Measurements from ENCODE around the gene SLC12A6. TPM values are rescaled to one million over a fixed set of nuclear protein-coding genes. Genes with fewer than 3 reads are reported as not detected.

Gene SLC12A6
- total RNA-seq, 1 donor from 2014 or later = 20.4 TPM

GRCh38 chr15:34335176-34336032 is 2.2 kb downstream of the SLC12A6 start:
- no peaks in the 10 kb centered on the region for H3K27me3 ChIP-seq (ENCODE audit: control insufficient read depth in 3 of 3, insufficient read depth in 3 of 3, low read length in 3 of 3)
- H3K9me3 ChIP-seq (ENCODE audit: control insufficient read depth in 3 of 3, low read length in 3 of 3) = no peaks in the 10 kb centered on the region
- peaks cover 0 to 7% (median 6%) of the 10 kb centered on the region in 3 donors for H3K36me3 ChIP-seq (ENCODE audit: control insufficient read depth in 3 of 3, insufficient read depth in 3 of 3, low read length in 3 of 3)
- peaks cover 19 to 36% (median 22%) of the 10 kb centered on the region in 3 donors for H3K4me1 ChIP-seq (ENCODE audit: control insufficient read depth in 3 of 3, insufficient read depth in 3 of 3, low read length in 3 of 3)
- peak overlapping the region; percentile 94 for H3K27ac ChIP-seq (ENCODE audit: low read depth, low read length)
- H3K4me3 ChIP-seq (ENCODE audit: low read length in 3 of 3) = peak overlapping the region; percentile 1 to 97 (median 90)
- peak overlapping the region in 1 of 3 donors; percentile 25 for H3K9ac ChIP-seq (ENCODE audit: low read depth in 1 of 3, low read length in 3 of 3)

GRCh38 chr15:34334672-34335071 is 2.9 kb downstream of the SLC12A6 start:
- H3K4me1 ChIP-seq (ENCODE audit: control insufficient read depth in 3 of 3, insufficient read depth in 3 of 3, low read length in 3 of 3) = peaks cover 19 to 36% (median 22%) of the 10 kb centered on the region in 3 donors
- H3K27ac ChIP-seq (ENCODE audit: low read depth, low read length) = no peak overlapping the region
- peaks cover 0 to 4% (median 2%) of the 10 kb centered on the region in 3 donors for H3K36me3 ChIP-seq (ENCODE audit: control insufficient read depth in 3 of 3, insufficient read depth in 3 of 3, low read length in 3 of 3)
- no peaks in the 10 kb centered on the region for H3K9me3 ChIP-seq (ENCODE audit: control insufficient read depth in 3 of 3, low read length in 3 of 3)
- H3K9ac ChIP-seq (ENCODE audit: low read depth in 1 of 3, low read length in 3 of 3) = peak overlapping the region in 2 of 3 donors; percentile 27 to 68
- no peaks in the 10 kb centered on the region for H3K27me3 ChIP-seq (ENCODE audit: control insufficient read depth in 3 of 3, insufficient read depth in 3 of 3, low read length in 3 of 3)
- peak overlapping the region in 2 of 3 donors; percentile 90 to 97 for H3K4me3 ChIP-seq (ENCODE audit: low read length in 3 of 3)

- Histone ChIP-seq H3K36me3 (ENCODE audit: control insufficient read depth in 3 of 3, insufficient read depth in 3 of 3, low read length in 3 of 3) (peaks cover 0 to 2% (median 0%) of the 10 kb centered on the region in 3 donors), H3K4me1 (ENCODE audit: control insufficient read depth in 3 of 3, insufficient read depth in 3 of 3, low read length in 3 of 3) (peaks cover 17 to 33% (median 19%) of the 10 kb centered on the region in 3 donors), H3K9me3 (ENCODE audit: control insufficient read depth in 3 of 3, low read length in 3 of 3) (no peaks in the 10 kb centered on the region), H3K27me3 (ENCODE audit: control insufficient read depth in 3 of 3, insufficient read depth in 3 of 3, low read length in 3 of 3) (no peaks in the 10 kb centered on the region), H3K9ac (ENCODE audit: low read depth in 1 of 3, low read length in 3 of 3) (no peak overlapping the region), H3K27ac (ENCODE audit: low read depth, low read length) (no peak overlapping the region), H3K4me3 (ENCODE audit: low read length in 3 of 3) (no peak overlapping the region)
Observed at GRCh38 chr15:34332553-34333120, 4.9 kb downstream of the SLC12A6 start.

- H3K36me3 ChIP-seq (ENCODE audit: control insufficient read depth in 3 of 3, insufficient read depth in 3 of 3, low read length in 3 of 3) = peaks cover 0 to 2% (median 0%) of the 10 kb centered on the region in 3 donors
- H3K4me3 ChIP-seq (ENCODE audit: low read length in 3 of 3) = no peak overlapping the region
- no peaks in the 10 kb centered on the region for H3K9me3 ChIP-seq (ENCODE audit: control insufficient read depth in 3 of 3, low read length in 3 of 3)
- H3K27me3 ChIP-seq (ENCODE audit: control insufficient read depth in 3 of 3, insufficient read depth in 3 of 3, low read length in 3 of 3) = no peaks in the 10 kb centered on the region
- no peak overlapping the region for H3K27ac ChIP-seq (ENCODE audit: low read depth, low read length)
- H3K4me1 ChIP-seq (ENCODE audit: control insufficient read depth in 3 of 3, insufficient read depth in 3 of 3, low read length in 3 of 3) = peaks cover 12 to 29% (median 14%) of the 10 kb centered on the region in 3 donors
- H3K9ac ChIP-seq (ENCODE audit: low read depth in 1 of 3, low read length in 3 of 3) = no peak overlapping the region
Observed at GRCh38 chr15:34331809-34332208, 5.8 kb downstream of the SLC12A6 start.

DNA sequence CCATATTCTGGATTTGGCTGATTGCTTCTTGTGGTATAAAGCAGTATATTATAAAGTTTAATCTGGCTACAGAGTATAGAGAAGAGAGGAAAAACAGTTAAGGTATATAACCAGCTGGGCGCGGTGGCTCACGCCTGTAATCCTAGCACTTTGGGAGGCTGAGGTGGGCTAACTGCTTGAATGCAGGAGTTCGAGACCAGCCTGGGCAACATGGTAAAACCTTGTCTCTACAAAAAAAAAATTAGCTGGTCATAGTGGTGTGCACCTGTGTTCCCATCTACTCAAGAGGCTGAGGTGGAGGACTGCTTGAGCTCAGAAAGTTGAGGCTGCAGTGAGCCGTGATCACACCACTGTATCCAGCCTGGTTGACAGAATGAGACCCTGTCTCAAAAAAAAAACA is 7.3 kb downstream of the SLC12A6 start:
- Histone ChIP-seq H3K4me1 (ENCODE audit: control insufficient read depth in 3 of 3, insufficient read depth in 3 of 3, low read length in 3 of 3) (peaks cover 5 to 13% (median 5%) of the 10 kb centered on the region in 3 donors), H3K4me3 (ENCODE audit: low read length in 3 of 3) (no peak overlapping the region), H3K9me3 (ENCODE audit: control insufficient read depth in 3 of 3, low read length in 3 of 3) (no peaks in the 10 kb centered on the region), H3K27ac (ENCODE audit: low read depth, low read length) (no peak overlapping the region), H3K27me3 (ENCODE audit: control insufficient read depth in 3 of 3, insufficient read depth in 3 of 3, low read length in 3 of 3) (no peaks in the 10 kb centered on the region), H3K36me3 (ENCODE audit: control insufficient read depth in 3 of 3, insufficient read depth in 3 of 3, low read length in 3 of 3) (no peaks in the 10 kb centered on the region), H3K9ac (ENCODE audit: low read depth in 1 of 3, low read length in 3 of 3) (no peak overlapping the region)

DNA sequence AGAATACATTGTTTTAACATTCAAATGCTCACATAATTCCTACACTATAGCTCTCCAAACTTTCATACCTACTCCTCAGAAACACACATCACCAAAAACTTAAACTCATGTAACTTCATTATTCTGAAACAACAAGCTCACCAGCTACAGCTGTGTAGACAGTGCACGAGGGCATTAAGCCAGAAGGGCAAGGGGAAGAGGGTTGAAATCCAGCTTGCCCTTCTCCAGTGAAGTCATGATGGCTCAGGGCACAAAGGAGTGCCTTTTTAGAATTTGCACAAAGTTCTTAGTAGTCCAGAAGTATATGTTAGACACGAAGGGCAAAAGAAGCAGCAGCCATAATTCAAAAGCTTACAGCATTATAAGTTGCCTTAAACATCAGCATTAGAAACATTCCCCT is 8.6 kb downstream of the SLC12A6 start:
- no peaks in the 10 kb centered on the region for H3K27me3 ChIP-seq (ENCODE audit: control insufficient read depth in 3 of 3, insufficient read depth in 3 of 3, low read length in 3 of 3)
- no peak overlapping the region for H3K9ac ChIP-seq (ENCODE audit: low read depth in 1 of 3, low read length in 3 of 3)
- H3K9me3 ChIP-seq (ENCODE audit: control insufficient read depth in 3 of 3, low read length in 3 of 3) = no peaks in the 10 kb centered on the region
- no peaks in the 10 kb centered on the region for H3K36me3 ChIP-seq (ENCODE audit: control insufficient read depth in 3 of 3, insufficient read depth in 3 of 3, low read length in 3 of 3)
- no peak overlapping the region for H3K27ac ChIP-seq (ENCODE audit: low read depth, low read length)
- no peak overlapping the region for H3K4me3 ChIP-seq (ENCODE audit: low read length in 3 of 3)
- peaks cover 4 to 5% (median 5%) of the 10 kb centered on the region in 3 donors for H3K4me1 ChIP-seq (ENCODE audit: control insufficient read depth in 3 of 3, insufficient read depth in 3 of 3, low read length in 3 of 3)

DNA sequence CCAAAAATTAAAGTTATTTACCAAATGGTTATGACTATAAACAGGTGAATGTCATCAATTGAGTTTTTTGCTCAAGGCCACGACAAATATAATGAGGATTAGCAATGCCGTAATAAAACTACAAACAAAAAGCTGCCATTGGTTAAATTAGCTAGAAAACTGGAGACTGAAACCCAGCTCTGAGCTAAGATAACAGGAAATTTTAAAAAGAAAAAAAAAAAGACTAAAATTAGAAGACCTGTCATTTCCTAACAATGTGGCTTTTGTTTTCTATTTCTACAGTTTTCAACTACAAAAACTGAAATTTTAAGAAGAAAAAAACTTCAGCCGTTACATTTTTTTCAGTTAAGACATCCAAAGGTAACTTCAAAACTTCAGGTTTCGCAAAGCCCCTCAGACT is 9.7 kb downstream of the SLC12A6 start:
- Histone ChIP-seq H3K4me1 (ENCODE audit: control insufficient read depth in 3 of 3, insufficient read depth in 3 of 3, low read length in 3 of 3) (peaks cover 2 to 5% (median 5%) of the 10 kb centered on the region in 3 donors), H3K27ac (ENCODE audit: low read depth, low read length) (no peak overlapping the region), H3K36me3 (ENCODE audit: control insufficient read depth in 3 of 3, insufficient read depth in 3 of 3, low read length in 3 of 3) (no peaks in the 10 kb centered on the region), H3K4me3 (ENCODE audit: low read length in 3 of 3) (no peak overlapping the region), H3K9me3 (ENCODE audit: control insufficient read depth in 3 of 3, low read length in 3 of 3) (no peaks in the 10 kb centered on the region), H3K9ac (ENCODE audit: low read depth in 1 of 3, low read length in 3 of 3) (no peak overlapping the region), H3K27me3 (ENCODE audit: control insufficient read depth in 3 of 3, insufficient read depth in 3 of 3, low read length in 3 of 3) (no peaks in the 10 kb centered on the region)

DNA sequence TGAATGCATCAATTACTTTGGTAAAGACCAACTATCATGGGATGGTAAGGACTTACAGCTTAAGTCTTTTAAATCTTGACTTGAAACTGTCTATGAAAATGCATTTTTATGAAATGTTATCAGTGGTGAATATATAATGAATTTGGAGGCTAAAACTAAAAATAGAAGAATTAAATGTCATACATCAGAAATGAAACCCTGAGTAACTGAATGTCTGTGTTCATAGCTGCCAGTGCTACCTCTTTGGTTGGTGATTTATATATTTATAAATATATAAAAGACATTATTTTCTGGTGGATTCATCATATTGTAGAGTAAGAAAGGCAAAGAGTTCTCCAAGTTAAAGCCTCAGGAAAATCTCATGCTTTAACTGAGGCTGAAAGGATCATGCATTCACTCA is 12.2 kb downstream of the SLC12A6 start:
- H3K4me3 ChIP-seq (ENCODE audit: low read length in 3 of 3) = no peak overlapping the region
- no peaks in the 10 kb centered on the region for H3K36me3 ChIP-seq (ENCODE audit: control insufficient read depth in 3 of 3, insufficient read depth in 3 of 3, low read length in 3 of 3)
- peaks cover 2 to 5% (median 5%) of the 10 kb centered on the region in 3 donors for H3K4me1 ChIP-seq (ENCODE audit: control insufficient read depth in 3 of 3, insufficient read depth in 3 of 3, low read length in 3 of 3)
- no peak overlapping the region for H3K9ac ChIP-seq (ENCODE audit: low read depth in 1 of 3, low read length in 3 of 3)
- H3K27ac ChIP-seq (ENCODE audit: low read depth, low read length) = no peak overlapping the region
- no peaks in the 10 kb centered on the region for H3K27me3 ChIP-seq (ENCODE audit: control insufficient read depth in 3 of 3, insufficient read depth in 3 of 3, low read length in 3 of 3)
- no peaks in the 10 kb centered on the region for H3K9me3 ChIP-seq (ENCODE audit: control insufficient read depth in 3 of 3, low read length in 3 of 3)

DNA sequence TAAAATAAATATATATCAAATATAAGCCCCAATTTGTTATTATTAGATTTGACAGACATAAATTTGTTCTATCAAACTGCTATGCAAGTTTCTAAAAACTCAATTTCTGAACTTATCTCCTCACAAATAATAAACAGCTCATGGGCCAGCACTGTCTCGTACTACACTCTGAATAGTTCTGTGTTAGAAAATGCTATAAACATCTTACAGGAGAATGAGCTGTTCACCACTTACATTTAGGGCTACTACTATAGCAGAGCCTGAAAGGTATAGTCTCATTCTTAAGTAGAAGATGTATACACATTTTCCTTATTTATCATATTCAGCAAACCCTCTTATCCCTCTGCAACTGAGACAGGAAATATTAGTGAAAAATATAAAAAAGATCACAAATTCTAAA is 12.6 kb downstream of the SLC12A6 start:
- no peak overlapping the region for H3K27ac ChIP-seq (ENCODE audit: low read depth, low read length)
- H3K9me3 ChIP-seq (ENCODE audit: control insufficient read depth in 3 of 3, low read length in 3 of 3) = no peaks in the 10 kb centered on the region
- H3K4me1 ChIP-seq (ENCODE audit: control insufficient read depth in 3 of 3, insufficient read depth in 3 of 3, low read length in 3 of 3) = peaks cover 2 to 5% (median 5%) of the 10 kb centered on the region in 3 donors
- H3K36me3 ChIP-seq (ENCODE audit: control insufficient read depth in 3 of 3, insufficient read depth in 3 of 3, low read length in 3 of 3) = no peaks in the 10 kb centered on the region
- no peaks in the 10 kb centered on the region for H3K27me3 ChIP-seq (ENCODE audit: control insufficient read depth in 3 of 3, insufficient read depth in 3 of 3, low read length in 3 of 3)
- H3K9ac ChIP-seq (ENCODE audit: low read depth in 1 of 3, low read length in 3 of 3) = no peak overlapping the region
- no peak overlapping the region for H3K4me3 ChIP-seq (ENCODE audit: low read length in 3 of 3)

GRCh38 chr15:34323217-34323616 is 14.4 kb downstream of the SLC12A6 start:
- no peaks in the 10 kb centered on the region for H3K9me3 ChIP-seq (ENCODE audit: control insufficient read depth in 3 of 3, low read length in 3 of 3)

More at GRCh38 chr15:34323217-34323616, 14.4 kb downstream of the SLC12A6 start:
- no peak overlapping the region for H3K4me3 ChIP-seq (ENCODE audit: low read length in 3 of 3)
- H3K27ac ChIP-seq (ENCODE audit: low read depth, low read length) = no peak overlapping the region
- peaks cover 2 to 5% (median 5%) of the 10 kb centered on the region in 3 donors for H3K4me1 ChIP-seq (ENCODE audit: control insufficient read depth in 3 of 3, insufficient read depth in 3 of 3, low read length in 3 of 3)
- H3K36me3 ChIP-seq (ENCODE audit: control insufficient read depth in 3 of 3, insufficient read depth in 3 of 3, low read length in 3 of 3) = no peaks in the 10 kb centered on the region
- H3K27me3 ChIP-seq (ENCODE audit: control insufficient read depth in 3 of 3, insufficient read depth in 3 of 3, low read length in 3 of 3) = no peaks in the 10 kb centered on the region
- no peak overlapping the region for H3K9ac ChIP-seq (ENCODE audit: low read depth in 1 of 3, low read length in 3 of 3)
